ENCODE measurements around the gene VSIG10.
A peak's percentile ranks its signal among the peaks of the same experiment; 100 is the strongest.
"Not testable (repeated sequence)": the region's sequence is repeated elsewhere in the genome, so short reads cannot be mapped to it uniquely, and the experiment has no call there.

The VSIG10 gene

DNA sequence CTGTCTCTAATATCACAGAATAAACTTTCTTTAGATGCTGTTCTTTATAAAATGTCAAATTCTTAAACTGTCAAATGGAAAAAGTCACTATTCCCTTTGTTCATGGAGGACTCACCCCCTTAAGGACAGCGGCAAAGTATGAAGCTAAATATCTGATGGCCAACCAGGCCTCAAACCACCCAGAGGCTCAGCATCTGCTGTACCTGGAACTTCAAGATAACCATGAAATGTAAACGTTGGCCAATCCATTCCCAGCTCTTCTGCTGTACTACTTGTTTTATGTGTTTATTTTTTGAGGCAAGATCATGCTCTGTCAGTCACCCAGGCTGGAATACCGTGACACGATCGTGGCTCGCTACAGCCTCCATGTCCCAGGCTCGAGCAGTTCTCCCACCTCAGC is 71.6 kb downstream of the VSIG10 start:
- DNase-seq, result no peak

DNA sequence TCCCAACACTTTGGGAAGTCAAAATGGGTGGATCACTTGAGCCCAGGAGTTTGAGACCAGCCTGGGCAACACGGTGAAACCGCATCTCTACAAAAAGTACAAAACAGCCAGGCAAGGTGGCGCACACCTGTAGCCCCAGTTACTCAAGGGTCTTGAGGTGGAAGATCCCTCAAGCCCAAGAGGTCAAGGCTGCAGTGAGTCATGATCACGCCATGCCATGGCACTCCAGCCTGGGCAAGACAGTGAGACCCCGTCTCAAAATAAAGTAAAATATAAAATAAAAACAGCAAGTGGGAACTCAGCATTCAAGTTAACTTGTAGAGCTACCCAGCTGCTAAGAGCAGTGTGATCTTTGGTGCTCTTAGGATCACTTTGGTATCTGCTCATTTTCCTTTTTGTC is 74.6 kb downstream of the VSIG10 start:
- no peak for DNase-seq

GRCh38 chr12:118025168-118025567 is 78.6 kb downstream of the VSIG10 start:
- DNase-seq, result no peak

- DNase-seq, result no peak
These were observed 80.4 kb downstream of the VSIG10 start for GRCh38 chr12:118023301-118023860.

DNA sequence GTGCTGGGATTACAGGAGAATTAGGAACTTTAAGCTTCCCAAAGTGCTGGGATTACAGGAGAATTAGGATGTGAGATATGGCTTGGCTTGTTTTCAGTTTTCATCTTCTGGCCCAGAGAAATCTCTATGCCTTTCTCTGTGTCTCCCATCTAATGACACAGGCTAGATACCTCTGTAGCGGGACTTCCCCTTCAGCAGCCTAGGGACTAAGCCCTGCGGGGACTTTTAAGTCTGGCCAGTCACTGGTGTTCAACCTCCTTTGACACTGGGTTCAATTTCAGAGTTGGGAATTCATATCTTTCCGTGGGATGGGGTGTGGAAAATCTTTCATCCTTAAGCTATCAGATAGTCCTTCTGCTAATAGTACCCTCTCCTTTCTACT is 81.1 kb downstream of the VSIG10 start:
- no peak for DNase-seq

GRCh38 chr12:118022097-118022727 is 81.6 kb downstream of the VSIG10 start:
- DNase-seq, result not testable (repeated sequence)

- DNase-seq, result no peak
These were observed 83.8 kb downstream of the VSIG10 start for GRCh38 chr12:118020036-118020435.

- DNase-seq, result no peak
These were observed 85.9 kb downstream of the VSIG10 start for GRCh38 chr12:118017926-118018325.

- peak; percentile 98 to 99 for DNase-seq
These were observed 87.2 kb downstream of the VSIG10 start, which contains the start of gene RFC5 for GRCh38 chr12:118016424-118017264. RFC5 (plus strand) TSS chr12:118016703; CDS start chr12:118016828, 125 bp downstream.

GRCh38 chr12:118015944-118016343 is 87.9 kb downstream of the VSIG10 start:
- DNase-seq, result no peak

- DNase-seq, result no peak
These were observed 88.5 kb downstream of the VSIG10 start for GRCh38 chr12:118015306-118015705.
